NB4 (cell line): Measurements from ENCODE around the gene TTC27.

ENCODE experiments used
- DNase-seq: peaks from one replicate; pipeline ENCODE4 v3.0.0; 2010; ENCODE audit warnings: low read depth
- H3K4me3 ChIP-seq: one replicate; pipeline ENCODE4 v1.5.1; 2011; ENCODE audit warnings: mild to moderate bottlenecking, low read depth, low read length, moderate library complexity
- MYC ChIP-seq: IDR thresholded peaks from 2 replicates; pipeline ENCODE4 v1.6.1; 2011; ENCODE audit warnings: low read depth, low read length
- POLR2A ChIP-seq: IDR thresholded peaks from 2 replicates; pipeline ENCODE4 v1.6.1; 2011; ENCODE audit warnings: mild to moderate bottlenecking; ENCODE audit not compliant: insufficient read length; ENCODE audit errors: extremely low read depth
- TF ChIP-seq, protein P1 (sequence below): IDR thresholded peaks from 2 replicates; pipeline ENCODE4 v1.6.1; 2011; ENCODE audit warnings: low read depth, low read length
- TF ChIP-seq, protein P2 (sequence below): IDR thresholded peaks from one replicate; pipeline ENCODE4 v1.5.1; 2012; ENCODE audit warnings: low read depth, low read length

Gene TTC27

DNA sequence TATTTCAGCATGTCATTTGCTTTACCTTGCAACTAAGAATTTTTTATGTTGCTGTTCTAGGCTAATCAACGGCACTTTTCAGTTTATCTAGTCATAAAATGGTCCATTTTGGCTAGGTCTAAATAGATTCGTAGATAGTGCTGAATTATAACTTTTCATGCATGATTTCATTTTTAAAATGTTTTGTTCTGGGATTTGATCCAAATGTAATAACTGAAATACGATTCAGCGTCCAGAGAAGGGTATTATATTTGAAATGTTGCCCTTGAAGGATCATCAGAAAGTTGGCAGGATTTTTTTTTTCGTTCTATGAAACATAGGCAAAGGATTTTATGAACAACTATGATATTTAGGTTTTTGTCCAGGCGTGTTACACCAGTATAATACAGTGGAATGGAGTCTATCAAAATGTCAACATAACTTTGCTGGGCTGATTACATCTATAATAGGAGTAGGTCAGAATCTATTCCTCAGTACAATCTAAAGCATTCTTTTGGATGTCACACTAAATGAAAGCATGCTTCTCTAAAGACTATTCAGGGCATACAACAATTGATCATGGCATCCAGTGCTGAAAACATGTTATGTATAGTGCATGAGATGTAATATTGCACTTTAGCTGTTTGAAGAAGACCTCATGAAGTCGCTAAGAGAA, 24.8 kb downstream of the TTC27 start:
- no peak overlapping the region for H3K4me3 ChIP-seq
- no peak for TF ChIP-seq MYC
- TF ChIP-seq, protein P1, sequence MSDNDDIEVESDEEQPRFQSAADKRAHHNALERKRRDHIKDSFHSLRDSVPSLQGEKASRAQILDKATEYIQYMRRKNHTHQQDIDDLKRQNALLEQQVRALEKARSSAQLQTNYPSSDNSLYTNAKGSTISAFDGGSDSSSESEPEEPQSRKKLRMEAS, result no peak
- TF ChIP-seq, protein P2, sequence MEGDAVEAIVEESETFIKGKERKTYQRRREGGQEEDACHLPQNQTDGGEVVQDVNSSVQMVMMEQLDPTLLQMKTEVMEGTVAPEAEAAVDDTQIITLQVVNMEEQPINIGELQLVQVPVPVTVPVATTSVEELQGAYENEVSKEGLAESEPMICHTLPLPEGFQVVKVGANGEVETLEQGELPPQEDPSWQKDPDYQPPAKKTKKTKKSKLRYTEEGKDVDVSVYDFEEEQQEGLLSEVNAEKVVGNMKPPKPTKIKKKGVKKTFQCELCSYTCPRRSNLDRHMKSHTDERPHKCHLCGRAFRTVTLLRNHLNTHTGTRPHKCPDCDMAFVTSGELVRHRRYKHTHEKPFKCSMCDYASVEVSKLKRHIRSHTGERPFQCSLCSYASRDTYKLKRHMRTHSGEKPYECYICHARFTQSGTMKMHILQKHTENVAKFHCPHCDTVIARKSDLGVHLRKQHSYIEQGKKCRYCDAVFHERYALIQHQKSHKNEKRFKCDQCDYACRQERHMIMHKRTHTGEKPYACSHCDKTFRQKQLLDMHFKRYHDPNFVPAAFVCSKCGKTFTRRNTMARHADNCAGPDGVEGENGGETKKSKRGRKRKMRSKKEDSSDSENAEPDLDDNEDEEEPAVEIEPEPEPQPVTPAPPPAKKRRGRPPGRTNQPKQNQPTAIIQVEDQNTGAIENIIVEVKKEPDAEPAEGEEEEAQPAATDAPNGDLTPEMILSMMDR, result no peak
- TF ChIP-seq POLR2A, result no peak
- DNase-seq, result no peak

DNA sequence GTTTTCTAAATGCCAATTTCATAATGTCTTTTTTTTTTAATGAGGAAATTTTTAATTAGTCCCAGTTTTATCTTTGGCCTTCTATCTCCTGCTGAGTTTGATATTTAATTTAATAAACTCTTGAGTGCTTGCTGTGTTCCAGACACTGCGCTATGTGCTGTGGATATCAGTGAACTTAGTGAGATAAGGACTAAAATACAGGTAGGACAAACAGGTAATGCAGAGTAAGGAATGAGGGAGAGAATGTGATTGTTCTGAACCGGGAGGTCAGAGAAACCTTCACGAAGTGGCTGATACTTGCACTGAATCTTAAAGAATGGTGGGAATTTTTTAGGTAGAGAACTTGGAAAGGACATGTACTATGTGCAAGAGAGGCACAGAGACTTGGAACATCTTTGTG, 28.2 kb downstream of the TTC27 start:
- no peak for TF ChIP-seq POLR2A
- TF ChIP-seq, protein P1, result no peak
- no peak for TF ChIP-seq MYC
- TF ChIP-seq, protein P2, result no peak
- no peak for DNase-seq
- H3K4me3 ChIP-seq, result no peak overlapping the region

DNA sequence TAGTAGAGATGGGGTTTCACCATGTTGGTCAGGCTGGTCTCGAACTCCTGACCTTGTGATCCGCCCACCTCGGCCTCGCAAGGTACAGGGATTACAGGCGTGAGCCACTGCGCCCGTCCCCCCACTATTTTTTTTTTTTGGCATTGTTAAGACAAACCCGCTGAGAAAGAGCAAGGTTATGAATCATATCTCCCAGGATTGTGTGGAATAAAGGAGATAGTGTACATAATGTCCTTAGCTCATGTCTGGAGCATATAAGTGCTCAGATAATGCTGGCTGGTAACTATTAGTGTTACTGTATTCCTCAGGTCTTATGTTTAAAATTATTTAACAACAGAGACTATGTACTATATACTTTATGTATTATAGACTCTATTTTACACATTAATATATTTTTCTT, 36.0 kb downstream of the TTC27 start:
- TF ChIP-seq, protein P2, result no peak
- no peak for TF ChIP-seq POLR2A
- TF ChIP-seq MYC, result no peak
- TF ChIP-seq, protein P1, result no peak
- no peak overlapping the region for H3K4me3 ChIP-seq
- no peak for DNase-seq

DNA sequence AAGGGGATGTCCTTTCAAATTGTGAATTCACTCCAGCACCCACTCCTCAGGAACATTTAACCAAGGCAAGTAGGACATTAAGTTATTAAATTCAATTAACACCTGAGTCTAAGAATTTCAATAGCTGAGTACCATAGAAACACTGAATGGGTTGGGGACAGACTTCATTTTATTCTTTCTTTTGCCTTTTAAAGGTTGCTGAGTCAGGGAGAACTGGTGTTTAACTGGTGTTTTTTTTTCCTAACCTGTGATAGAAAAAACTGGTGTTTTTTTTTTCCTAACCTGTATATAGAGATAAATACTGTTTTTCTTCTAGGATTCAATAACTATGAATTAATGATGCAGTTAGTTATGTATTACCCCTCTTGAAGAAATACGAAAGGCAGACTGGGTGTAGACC, 38.9 kb downstream of the TTC27 start:
- TF ChIP-seq, protein P1, result no peak
- TF ChIP-seq MYC, result no peak
- TF ChIP-seq, protein P2, result no peak
- TF ChIP-seq POLR2A, result no peak
- no peak overlapping the region for H3K4me3 ChIP-seq
- DNase-seq, result no peak

DNA sequence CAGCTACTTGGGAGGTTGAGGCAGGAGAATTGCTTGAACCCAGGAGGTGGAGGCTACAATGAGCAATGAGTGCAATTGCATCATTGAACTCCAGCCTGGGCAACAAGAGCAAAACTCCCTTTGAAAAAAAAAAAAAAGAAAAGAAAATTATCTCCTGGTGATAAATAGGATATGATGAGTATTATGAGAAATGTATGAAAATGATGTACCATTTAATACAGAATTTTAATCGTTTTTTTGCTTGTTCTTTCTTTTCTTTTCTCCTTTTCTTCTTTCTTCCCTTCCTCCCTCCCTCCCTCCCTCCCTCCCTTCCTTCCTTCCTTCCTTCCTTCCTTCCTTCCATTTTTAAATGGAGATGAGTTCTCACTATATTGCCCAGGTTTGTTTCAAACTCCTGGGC, 40.4 kb downstream of the TTC27 start:
- TF ChIP-seq, protein P1, result no peak
- TF ChIP-seq POLR2A (no peak), MYC (no peak)
- TF ChIP-seq, protein P2, result no peak
- no peak overlapping the region for H3K4me3 ChIP-seq
- no peak for DNase-seq
